H1 (cell line): ENCODE data around the gene CLEC2D.
"Not testable (repeated sequence)": the region's sequence is repeated elsewhere in the genome, so short reads cannot be mapped to it uniquely, and the experiment has no call there.

Source experiments
- BACH1 ChIP-seq: IDR thresholded peaks from 2 replicates; pipeline ENCODE4 v1.6.1; 2012; ENCODE audit warnings: low read length, improper control_type of control experiment
- POLR2A ChIP-seq, 2 experiments: IDR thresholded peaks; 1 replicate in 1 of 2; 2 replicates in 1 of 2; pipeline ENCODE4 v1.6.1; 2011; ENCODE audit warnings: low read depth in 2 of 2, low read length in 2 of 2, mild to moderate bottlenecking in 2 of 2; ENCODE audit errors: control extremely low read depth in 1 of 2
- SP1 ChIP-seq: IDR thresholded peaks from 2 replicates; pipeline ENCODE4 v1.6.1; 2011; ENCODE audit warnings: low read depth, low read length
- TF ChIP-seq, protein P1 (sequence below), 3 experiments: IDR thresholded peaks; 1 replicate in 2 of 3; 2 replicates in 1 of 3; pipeline versions ENCODE4 v1.5.1 to v1.6.1; 2011; ENCODE audit warnings: low read length in 3 of 3, mild to moderate bottlenecking in 3 of 3, inconsistent platforms in 2 of 3, low read depth in 1 of 3, moderate library complexity in 1 of 3; ENCODE audit not compliant: insufficient read depth in 1 of 3; ENCODE audit errors: control extremely low read depth in 1 of 3

DNA sequence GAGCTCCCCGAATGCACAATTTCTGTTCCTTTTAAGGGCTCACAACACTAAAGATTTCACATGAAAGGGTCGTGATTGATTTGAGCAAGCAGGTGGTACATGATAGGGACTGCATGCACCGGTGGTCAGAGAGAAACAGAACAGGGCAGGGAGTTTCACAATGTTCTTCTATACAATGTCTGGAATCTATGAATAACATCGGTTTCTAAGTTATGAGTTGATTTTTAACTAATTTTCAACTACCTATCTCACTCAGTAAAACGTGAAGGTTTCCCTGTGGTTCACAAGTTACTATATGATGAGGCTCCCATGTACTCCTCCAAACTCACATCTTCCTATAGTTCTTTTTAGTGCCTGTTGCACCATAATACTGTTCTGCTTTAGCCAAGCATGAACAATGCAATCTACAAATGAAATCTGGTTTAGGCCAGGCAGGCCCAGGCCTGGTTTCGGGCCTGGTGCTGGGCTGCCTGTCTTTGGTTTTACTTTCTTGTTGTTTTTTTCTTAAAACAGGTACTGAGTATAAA is 43.6 kb downstream of the CLEC2D start:
- TF ChIP-seq BACH1; POLR2A (IDR thresholded peaks at IDR 0.05; ENCODE audit: control extremely low read depth in 1 of 2, low read depth in 2 of 2, low read length in 2 of 2); SP1: not testable (repeated sequence)
- TF ChIP-seq, protein P1, sequence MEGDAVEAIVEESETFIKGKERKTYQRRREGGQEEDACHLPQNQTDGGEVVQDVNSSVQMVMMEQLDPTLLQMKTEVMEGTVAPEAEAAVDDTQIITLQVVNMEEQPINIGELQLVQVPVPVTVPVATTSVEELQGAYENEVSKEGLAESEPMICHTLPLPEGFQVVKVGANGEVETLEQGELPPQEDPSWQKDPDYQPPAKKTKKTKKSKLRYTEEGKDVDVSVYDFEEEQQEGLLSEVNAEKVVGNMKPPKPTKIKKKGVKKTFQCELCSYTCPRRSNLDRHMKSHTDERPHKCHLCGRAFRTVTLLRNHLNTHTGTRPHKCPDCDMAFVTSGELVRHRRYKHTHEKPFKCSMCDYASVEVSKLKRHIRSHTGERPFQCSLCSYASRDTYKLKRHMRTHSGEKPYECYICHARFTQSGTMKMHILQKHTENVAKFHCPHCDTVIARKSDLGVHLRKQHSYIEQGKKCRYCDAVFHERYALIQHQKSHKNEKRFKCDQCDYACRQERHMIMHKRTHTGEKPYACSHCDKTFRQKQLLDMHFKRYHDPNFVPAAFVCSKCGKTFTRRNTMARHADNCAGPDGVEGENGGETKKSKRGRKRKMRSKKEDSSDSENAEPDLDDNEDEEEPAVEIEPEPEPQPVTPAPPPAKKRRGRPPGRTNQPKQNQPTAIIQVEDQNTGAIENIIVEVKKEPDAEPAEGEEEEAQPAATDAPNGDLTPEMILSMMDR (IDR thresholded peaks at IDR 0.05; ENCODE audit: control extremely low read depth in 1 of 3, insufficient read depth in 1 of 3, low read depth in 1 of 3, low read length in 3 of 3), result not testable (repeated sequence)
